ENCODE measurements around the gene MTCL1.

- no peak for TF ChIP-seq CTCF (IDR thresholded peaks at IDR 0.05)
- no peak for TF ChIP-seq POLR2A (IDR thresholded peaks at IDR 0.05)
These were observed 49.1 kb upstream of the MTCL1 start for GRCh38 chr18:8656232-8656631.
